KG1 (cell line): Measurements from ENCODE around the gene NEAT1.

Source experiments
- DNase-seq: peaks from one replicate; lab custom pipeline; 2025; lab: John Stamatoyannopoulos, UW

Gene NEAT1

GRCh38 chr11:65479184-65480145, 56.9 kb downstream of the NEAT1 start:
- no peak for DNase-seq

- DNase-seq: no peak
Measured at GRCh38 chr11:65482306-65482850, 59.8 kb downstream of the NEAT1 start.

GRCh38 chr11:65485920-65486219, 63.3 kb downstream of the NEAT1 start:
- DNase-seq: no peak

- DNase-seq: no peak
Measured at GRCh38 chr11:65486570-65487466, 64.2 kb downstream of the NEAT1 start.

- no peak for DNase-seq
Measured at GRCh38 chr11:65487467-65488272, 65.1 kb downstream of the NEAT1 start.

- DNase-seq: no peak
Measured at GRCh38 chr11:65488273-65489034, 65.9 kb downstream of the NEAT1 start.

GRCh38 chr11:65489035-65489705, 66.6 kb downstream of the NEAT1 start:
- no peak for DNase-seq

- DNase-seq: no peak
Measured at GRCh38 chr11:65489706-65490320, 67.2 kb downstream of the NEAT1 start.

- DNase-seq: no peak
Measured at GRCh38 chr11:65491163-65491465, 68.5 kb downstream of the NEAT1 start.

GRCh38 chr11:65491614-65492386, 69.2 kb downstream of the NEAT1 start:
- no peak for DNase-seq

GRCh38 chr11:65492387-65492636, 69.7 kb downstream of the NEAT1 start:
- DNase-seq: no peak

GRCh38 chr11:65492637-65493366, 70.2 kb downstream of the NEAT1 start:
- DNase-seq: no peak

GRCh38 chr11:65493367-65494176, 71.0 kb downstream of the NEAT1 start:
- no peak for DNase-seq
